Endothelial cell of hepatic sinusoid (primary cell): ENCODE measurements around the gene SKP1.

Source experiments
- in situ Hi-C: cut with HindIII; loops from 2 replicates; pipeline ENCODE4 v1.10.0; 2017; ENCODE audit warnings: low sequenced_read_pairs

Gene SKP1

DNA sequence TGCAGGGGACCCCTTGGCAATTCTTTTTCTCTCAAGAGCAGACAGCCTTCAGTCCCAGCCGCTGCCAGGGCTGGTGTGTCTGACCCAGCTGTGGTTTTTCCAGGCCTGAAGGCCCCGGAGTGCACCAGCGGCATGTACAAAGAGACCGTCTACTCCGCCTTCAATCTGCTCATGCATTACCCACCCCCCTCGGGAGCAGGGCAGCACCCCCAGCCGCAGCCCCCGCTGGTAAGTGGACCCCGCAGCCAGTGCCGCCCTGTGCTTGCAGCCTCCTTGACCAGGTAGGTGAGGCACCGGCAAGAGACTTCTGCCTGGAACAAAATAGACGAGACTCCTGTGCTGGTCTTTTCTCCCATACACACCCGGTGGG is 61.0 kb downstream of the SKP1 start:
- in situ Hi-C loops: no loop called here

DNA sequence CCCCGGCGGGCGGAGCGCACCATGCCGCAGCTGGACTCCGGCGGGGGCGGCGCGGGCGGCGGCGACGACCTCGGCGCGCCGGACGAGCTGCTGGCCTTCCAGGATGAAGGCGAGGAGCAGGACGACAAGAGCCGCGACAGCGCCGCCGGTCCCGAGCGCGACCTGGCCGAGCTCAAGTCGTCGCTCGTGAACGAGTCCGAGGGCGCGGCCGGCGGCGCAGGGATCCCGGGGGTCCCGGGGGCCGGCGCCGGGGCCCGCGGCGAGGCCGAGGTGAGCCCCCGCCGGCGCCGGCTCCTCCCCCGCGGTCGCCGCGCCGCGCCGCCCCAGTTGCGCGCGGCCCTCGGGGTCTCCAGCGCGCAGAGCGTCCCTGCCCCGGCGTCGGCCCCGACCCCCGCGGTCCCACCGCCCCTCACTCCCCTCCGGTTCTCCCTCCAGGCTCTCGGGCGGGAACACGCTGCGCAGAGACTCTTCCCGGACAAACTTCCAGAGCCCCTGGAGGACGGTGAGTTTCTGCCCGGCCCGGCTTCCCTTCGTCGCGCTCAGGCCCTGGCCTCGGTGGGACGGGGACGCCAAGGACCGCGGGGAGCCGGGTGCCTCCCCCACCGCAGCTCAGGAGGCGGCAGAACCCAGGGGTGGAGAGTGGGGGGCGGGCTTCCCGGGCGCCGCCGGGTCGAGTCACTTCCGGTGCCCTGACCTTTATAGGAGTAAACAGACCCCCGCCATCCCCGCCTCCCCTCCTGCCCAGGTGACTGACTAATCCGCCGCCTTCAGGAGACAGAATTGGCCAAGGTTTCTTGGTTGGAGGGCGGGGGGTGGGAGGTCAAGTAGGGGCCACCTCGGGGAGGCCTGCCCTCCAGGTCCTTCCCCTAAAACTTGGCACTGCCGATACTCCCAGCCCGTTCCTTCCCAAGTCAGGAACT is 61.6 kb downstream of the SKP1 start:
- in situ Hi-C loops: no loop called here

GRCh38 chr5:134113902-134114875 is 62.6 kb downstream of the SKP1 start, which contains the start of gene TCF7:
TSS of gene TCF7 (plus strand) at chr5:134114681. CDS start at chr5:134114907, 226 bp downstream.
- in situ Hi-C loops: no loop called here

GRCh38 chr5:134113363-134113889 is 63.3 kb downstream of the SKP1 start:
- in situ Hi-C loops: no loop called here

- in situ Hi-C loops: no loop called here
Measured at GRCh38 chr5:134112726-134113362, 63.9 kb downstream of the SKP1 start.

DNA sequence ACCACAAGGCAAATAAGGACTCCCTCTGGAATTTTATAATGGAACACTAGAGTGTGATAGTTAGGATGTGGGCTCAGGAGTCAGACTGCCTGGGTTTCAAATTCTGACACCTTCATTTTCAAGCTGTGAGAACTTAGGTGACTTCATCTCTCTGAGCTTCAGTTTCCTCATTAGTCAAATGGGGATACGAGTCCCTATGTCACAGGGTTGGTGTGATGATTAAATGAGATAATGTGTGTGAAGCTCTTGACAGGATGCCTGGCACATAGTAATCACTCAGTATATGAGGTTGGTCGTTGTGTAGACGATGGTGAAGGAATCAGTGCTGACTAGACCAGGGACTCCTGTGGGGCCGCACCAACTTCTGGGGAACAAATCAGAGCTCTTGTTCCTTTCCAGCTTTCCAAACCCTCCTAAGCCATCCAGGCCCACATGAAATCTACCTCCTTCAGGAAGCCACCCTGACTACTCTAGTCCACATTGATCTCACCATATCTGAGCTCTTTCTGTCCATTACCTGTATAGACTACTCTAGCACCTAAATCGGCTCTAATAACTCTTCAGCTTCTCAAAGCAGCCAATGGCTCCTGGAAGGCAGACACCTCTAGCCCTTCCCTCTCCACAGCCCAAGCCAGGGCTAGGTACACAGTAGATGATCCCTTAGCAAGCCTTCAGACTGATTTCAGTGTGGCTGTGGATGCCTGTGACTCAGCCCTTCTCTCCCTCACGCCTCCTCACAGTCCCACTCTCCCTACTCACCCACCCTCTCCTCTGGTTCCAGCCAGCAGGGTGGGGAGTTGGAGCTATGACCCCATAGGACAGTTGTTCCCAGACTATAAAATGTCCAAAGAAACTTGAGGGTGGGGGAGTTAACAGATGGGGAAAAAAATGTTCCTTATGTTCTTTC is 64.8 kb downstream of the SKP1 start:
- in situ Hi-C loops: no loop called here

- in situ Hi-C loops: no loop called here
Measured at GRCh38 chr5:134110382-134110781, 66.4 kb downstream of the SKP1 start.

GRCh38 chr5:134107779-134108178 is 69.0 kb downstream of the SKP1 start:
- in situ Hi-C loops: no loop called here

DNA sequence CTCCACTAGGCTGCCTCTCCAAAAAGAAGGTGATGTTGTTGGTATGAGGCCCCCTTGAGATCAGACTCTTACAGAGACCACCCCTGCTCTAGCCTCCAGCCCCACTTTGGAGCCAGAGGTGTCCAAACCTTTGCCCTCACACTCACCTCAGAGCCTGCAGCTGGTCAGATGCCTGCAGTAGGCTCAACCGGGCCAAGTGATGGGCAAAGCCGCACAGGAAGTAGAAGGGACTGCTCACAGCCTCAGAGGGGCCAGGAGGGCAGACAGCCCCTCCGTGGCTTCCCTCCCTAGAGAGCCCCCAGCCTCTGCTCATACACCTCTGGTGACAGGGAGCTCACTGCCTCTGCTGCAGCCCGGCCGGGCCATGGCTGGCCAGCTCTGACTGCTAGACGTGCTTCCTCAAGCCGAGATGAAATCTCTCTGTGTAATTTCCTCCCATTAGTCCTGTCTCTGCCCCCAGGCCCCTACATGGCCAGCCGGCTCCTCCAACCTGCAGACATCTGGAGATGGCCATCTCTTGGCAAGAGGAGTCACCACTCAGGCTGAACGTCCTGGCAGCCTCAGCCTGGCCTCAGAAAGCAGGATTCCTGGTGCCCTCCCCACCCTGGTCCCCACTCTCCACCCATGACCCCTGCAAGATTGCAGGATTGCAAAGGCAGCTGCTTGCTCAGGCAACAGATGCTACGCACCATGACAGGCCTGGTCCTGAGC is 69.6 kb downstream of the SKP1 start:
- in situ Hi-C loops: no loop called here

DNA sequence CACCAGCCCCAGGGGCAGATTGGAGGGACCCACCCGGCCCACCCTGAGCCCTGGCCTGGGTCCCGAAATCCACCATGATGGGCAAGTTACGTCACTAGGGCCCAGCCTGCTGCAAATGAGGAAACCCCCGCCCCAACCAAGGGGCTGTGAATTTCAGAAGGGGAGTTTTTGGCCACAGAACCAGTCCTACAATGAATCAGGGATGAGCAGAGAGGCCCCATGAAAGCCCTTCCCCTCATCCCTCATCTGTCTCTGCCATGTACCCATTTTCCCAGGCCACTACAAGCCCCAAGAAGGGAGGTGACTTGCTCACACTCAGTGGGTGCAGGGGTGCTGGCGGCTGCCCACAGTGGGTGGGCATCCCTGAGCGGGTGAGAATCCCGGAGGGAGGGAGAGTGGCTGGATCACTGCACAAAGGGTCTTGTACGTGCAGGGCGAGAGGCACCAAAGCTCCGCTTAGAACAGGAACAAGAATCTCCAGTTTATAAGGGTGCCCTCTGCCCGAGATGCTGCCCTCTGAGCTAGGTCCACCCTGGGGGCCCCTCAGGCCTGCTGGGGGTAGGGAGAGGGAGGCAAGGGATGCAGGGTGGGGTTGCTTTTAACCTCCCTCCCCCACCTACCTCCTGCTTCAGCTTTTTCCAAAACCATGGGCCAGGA is 72.6 kb downstream of the SKP1 start:
- in situ Hi-C loops: no loop called here

GRCh38 chr5:134103397-134103796 is 73.4 kb downstream of the SKP1 start:
- in situ Hi-C loops: no loop called here

DNA sequence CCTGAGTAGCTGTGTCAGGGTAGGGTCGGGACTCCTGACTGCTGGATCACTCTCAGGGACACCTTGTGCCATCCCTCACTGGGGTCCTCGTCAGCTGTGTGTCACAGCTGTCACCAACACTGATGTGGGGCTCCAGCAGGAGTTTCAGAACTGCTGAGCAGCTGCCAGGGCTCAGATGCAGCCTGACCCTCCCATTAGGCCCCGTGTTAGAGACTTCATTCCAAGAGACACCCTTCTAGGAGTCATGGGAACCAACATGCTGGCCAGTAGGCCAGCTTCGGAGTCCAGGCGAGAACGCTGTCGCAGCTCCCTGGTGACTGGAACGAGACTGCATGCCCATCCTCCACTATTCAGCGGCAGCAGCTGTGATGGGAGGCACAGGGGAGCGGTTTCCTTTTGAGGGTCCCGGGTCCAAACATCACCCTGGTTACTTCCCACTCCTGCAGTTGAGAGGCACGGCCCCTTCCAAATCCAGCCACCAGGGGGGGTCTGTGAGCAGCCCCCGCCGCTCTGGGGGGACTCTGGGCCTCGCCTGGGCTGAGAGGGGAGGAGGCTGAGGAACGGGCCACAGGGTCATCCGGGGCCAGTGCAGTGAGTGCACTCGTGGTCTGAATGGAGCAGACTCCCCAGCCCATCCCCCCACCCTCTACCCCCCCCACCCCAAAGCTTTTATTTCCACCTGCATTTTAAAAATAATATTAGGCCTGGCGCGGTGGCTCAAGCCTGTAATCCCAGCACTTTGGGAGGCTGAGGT is 74.9 kb downstream of the SKP1 start:
- in situ Hi-C loops: no loop called here

DNA sequence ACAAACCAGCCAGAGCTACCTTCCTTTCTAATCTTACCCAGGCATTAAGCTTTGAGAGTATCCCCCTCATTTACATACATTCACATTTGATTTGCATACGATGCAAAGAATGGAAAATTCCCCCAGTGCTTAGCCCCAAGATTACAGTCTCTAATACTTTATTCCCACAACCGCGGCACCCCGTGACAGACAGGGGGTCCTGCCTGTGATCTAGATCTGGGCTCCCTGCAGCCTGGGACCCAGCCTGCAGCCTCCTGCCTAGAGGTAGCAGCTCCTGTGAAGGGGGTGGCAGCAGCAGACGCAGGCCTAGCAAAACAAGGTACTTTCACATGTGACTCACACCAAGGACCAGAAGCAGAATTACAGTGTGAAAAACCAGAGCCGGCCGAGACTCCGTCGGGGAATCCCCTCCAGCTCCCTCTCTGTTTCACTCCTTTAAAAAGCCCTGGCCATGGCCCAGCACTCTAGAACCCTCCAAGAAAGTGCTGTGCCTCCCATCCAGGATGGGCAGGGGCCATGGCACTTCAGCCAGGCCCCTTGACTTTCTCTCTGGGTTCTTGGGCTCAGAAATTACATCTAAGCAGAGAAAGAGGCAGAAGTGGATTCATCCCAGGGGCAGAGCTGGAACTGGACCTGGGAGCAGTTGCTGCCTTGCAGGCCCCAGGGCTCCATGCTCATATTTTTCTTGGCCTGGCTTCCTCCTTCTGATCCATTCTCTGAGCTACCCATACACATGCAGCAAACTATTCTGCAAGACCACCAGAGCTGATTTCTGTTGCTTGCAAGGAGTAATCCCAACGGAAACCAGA is 76.3 kb downstream of the SKP1 start:
- in situ Hi-C loops: no loop called here

- in situ Hi-C loops: no loop called here
Measured at GRCh38 chr5:134099939-134100282, 76.8 kb downstream of the SKP1 start.

DNA sequence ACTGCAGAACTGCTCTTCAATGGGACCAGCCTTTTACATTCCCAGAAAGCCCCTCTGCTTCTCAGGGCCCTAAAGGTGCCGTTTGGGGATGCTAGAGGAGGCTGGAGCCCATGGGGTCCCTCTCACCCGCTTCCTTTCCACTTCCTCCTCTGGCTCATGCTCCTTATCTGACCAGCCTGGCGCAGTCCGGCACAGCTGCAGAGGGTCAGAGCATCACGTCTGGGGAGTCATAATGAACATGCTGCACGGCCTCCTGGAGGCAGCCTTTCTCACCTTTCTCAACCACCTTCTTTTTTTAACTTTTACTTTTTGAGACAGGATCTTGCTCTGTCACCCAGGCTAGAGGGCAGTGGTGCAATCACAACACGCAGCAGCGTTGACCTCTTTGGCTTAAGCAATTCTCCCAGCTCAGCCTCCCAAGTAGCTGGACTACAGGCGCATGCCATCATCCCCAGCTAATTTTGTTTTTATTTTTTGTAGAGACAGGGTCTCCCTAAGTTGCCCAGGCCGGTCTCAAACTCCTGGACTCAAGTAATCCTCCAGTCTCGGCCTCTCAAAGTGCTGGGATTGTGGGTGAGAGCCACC is 77.4 kb downstream of the SKP1 start:
- in situ Hi-C loops: no loop called here
